ENCODE results near the gene MAN2B2.

Gene MAN2B2

DNA sequence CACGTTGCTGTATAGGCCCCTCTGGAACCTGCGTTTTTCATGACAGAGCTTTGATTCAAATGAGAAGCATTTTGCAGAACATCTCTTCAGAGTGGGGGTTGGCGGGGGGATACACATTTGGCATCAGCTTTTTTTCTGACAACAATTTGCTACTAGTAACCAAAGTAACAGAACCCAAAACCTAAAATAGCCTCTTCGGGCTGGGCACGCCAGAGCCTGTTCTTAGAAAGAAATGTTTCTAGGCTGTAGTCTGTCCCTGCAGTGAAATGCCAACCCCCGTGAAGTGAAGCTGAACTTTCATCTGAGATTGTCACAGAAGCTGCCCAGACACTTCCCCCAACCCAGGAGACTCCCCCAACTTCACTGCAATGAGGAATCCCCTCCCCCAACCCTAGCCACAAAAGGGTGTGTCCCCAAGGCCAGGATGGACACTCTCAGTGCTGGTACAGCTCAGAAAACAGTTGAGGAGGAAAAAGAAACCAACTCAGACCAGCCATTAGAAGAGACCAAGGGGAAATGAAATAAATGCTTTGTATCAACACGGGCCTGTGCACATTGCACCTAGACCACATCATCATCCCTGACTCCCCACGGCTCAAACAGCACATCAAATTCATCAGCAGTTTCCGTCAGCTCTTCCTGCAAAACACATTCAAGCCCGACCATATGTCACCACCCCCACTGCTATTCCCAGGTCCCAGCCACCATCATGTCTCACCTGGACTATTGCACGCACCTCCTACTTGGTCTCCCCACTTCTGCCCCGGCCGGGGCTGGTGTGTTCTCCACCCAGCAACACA, 8.4 kb upstream of the MAN2B2 start:
- H3K36me3 ChIP-seq (ENCODE audit: control insufficient read depth in 2 of 2, insufficient read depth in 2 of 2, low read length in 2 of 2) = no peaks in the 10 kb centered on the region
- H3K27ac ChIP-seq (ENCODE audit: low read depth in 2 of 2, low read length in 2 of 2) = no peak overlapping the region
- H3K27me3 ChIP-seq (ENCODE audit: control insufficient read depth in 2 of 2, insufficient read depth in 2 of 2, low read length in 2 of 2) = peaks cover 34 to 35% of the 10 kb centered on the region in 2 donors
- H3K4me1 ChIP-seq (ENCODE audit: control insufficient read depth in 2 of 2, insufficient read depth in 2 of 2, low read length in 2 of 2) = peaks cover 2 to 4% of the 10 kb centered on the region in 2 donors
- H3K9ac ChIP-seq (ENCODE audit: low read depth in 1 of 2, low read length in 2 of 2) = no peak overlapping the region
- no peaks in the 10 kb centered on the region for H3K9me3 ChIP-seq (ENCODE audit: control insufficient read depth in 2 of 2, low read length in 2 of 2)
- no peak overlapping the region for H3K4me3 ChIP-seq (ENCODE audit: low read length in 2 of 2)

DNA sequence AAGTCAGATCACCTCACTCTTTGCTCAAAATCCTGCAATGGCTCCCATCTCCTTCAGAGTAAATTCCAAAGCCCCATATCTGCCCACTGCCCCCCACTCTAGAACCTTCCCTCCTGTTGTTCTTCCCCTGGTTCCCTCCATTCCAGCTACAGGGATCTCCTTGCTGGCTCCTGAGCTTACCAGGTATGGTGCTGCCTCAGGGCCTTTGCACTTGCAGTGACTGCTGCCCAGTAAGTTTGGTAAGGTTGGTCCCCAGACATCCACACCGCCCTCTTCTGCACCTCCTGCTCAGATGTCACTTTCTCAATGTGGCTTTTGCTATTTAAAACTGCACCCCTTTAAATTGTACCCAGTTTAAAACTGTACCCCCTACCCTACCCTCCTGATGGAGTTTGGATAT, 7.8 kb upstream of the MAN2B2 start:
- Histone ChIP-seq H3K27me3 (ENCODE audit: control insufficient read depth in 2 of 2, insufficient read depth in 2 of 2, low read length in 2 of 2) (peaks cover 28 to 29% of the 10 kb centered on the region in 2 donors), H3K4me1 (ENCODE audit: control insufficient read depth in 2 of 2, insufficient read depth in 2 of 2, low read length in 2 of 2) (peaks cover 2 to 4% of the 10 kb centered on the region in 2 donors), H3K9ac (ENCODE audit: low read depth in 1 of 2, low read length in 2 of 2) (no peak overlapping the region), H3K9me3 (ENCODE audit: control insufficient read depth in 2 of 2, low read length in 2 of 2) (no peaks in the 10 kb centered on the region), H3K27ac (ENCODE audit: low read depth in 2 of 2, low read length in 2 of 2) (no peak overlapping the region), H3K36me3 (ENCODE audit: control insufficient read depth in 2 of 2, insufficient read depth in 2 of 2, low read length in 2 of 2) (no peaks in the 10 kb centered on the region), H3K4me3 (ENCODE audit: low read length in 2 of 2) (no peak overlapping the region)

DNA sequence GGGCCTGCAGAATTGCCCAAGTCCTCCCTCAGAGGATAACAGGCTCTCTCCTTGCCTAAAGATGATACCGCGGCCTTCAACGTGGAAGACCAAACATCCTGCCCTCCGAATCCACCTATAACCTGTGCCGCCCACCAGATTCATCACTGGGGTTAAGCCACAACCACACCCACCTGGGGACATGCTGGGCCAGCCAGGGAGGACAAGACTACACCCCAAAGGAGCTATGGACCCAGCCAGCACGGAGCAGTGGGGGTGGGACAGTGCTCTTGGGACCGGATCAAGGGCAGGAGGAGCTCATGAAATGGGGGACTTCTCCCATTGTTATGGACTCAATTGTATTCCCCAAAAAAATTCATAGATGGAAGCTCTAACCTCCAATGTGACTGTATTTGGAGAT, 6.8 kb upstream of the MAN2B2 start:
- Histone ChIP-seq H3K4me1 (ENCODE audit: control insufficient read depth in 2 of 2, insufficient read depth in 2 of 2, low read length in 2 of 2) (peaks cover under 1% of the 10 kb centered on the region in 2 donors), H3K36me3 (ENCODE audit: control insufficient read depth in 2 of 2, insufficient read depth in 2 of 2, low read length in 2 of 2) (no peaks in the 10 kb centered on the region), H3K9me3 (ENCODE audit: control insufficient read depth in 2 of 2, low read length in 2 of 2) (no peaks in the 10 kb centered on the region), H3K4me3 (ENCODE audit: low read length in 2 of 2) (no peak overlapping the region), H3K27ac (ENCODE audit: low read depth in 2 of 2, low read length in 2 of 2) (no peak overlapping the region), H3K27me3 (ENCODE audit: control insufficient read depth in 2 of 2, insufficient read depth in 2 of 2, low read length in 2 of 2) (peaks cover 21 to 22% of the 10 kb centered on the region in 2 donors), H3K9ac (ENCODE audit: low read depth in 1 of 2, low read length in 2 of 2) (no peak overlapping the region)

DNA sequence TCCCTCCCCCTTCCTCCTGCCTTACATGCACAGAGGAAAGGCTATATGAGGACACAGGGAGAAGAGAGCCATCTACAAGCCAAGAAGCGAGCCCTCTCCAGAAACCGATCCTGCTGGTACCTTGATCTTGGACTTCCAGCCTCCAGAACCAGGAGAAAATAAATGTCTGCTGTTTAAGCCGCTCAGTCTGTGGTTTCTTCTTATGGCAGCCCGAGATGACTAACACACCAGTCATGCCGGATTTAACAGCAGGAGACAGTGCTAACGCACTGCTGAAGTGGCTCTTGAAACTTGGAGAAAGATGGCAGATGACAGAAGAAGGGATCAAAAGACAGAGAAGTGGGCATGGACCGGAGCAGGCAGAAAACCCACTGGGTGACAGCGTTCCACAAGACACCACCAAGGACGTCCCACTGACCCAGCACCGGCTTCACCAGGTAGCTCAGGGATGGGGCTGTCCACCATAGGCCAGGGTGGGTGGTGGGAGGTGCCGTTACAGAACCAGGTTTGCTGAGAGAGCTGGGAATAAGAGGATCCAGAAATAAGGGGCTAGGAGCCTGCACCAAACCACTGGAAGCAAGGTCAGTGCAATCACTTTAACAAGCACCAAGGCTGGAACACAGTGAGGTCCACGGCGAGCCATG, 6.2 kb upstream of the MAN2B2 start:
- Histone ChIP-seq H3K27ac (ENCODE audit: low read depth in 2 of 2, low read length in 2 of 2) (no peak overlapping the region), H3K9me3 (ENCODE audit: control insufficient read depth in 2 of 2, low read length in 2 of 2) (no peaks in the 10 kb centered on the region), H3K27me3 (ENCODE audit: control insufficient read depth in 2 of 2, insufficient read depth in 2 of 2, low read length in 2 of 2) (peaks cover 20 to 22% of the 10 kb centered on the region in 2 donors), H3K4me3 (ENCODE audit: low read length in 2 of 2) (no peak overlapping the region), H3K4me1 (ENCODE audit: control insufficient read depth in 2 of 2, insufficient read depth in 2 of 2, low read length in 2 of 2) (no peaks in the 10 kb centered on the region), H3K9ac (ENCODE audit: low read depth in 1 of 2, low read length in 2 of 2) (no peak overlapping the region), H3K36me3 (ENCODE audit: control insufficient read depth in 2 of 2, insufficient read depth in 2 of 2, low read length in 2 of 2) (no peaks in the 10 kb centered on the region)

DNA sequence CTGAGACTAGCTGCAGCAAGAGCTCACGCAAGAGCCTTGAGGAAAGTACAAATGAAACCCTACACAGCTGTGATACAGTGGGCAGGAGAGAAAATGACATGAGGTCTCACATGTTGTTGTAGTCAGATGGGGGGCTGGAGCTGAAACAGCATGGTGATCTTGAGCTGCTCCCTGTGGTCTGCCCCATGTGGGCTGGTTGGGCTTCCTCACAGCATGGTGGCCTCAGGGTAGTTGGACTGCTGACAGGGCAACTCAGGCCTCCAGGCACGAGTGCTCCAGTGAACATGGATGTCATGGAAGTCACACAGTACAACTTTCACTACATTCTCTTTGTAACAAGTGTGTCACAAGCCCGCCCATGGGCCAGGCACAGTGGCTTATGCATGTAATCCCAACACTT, 3.4 kb upstream of the MAN2B2 start:
- no peak overlapping the region for H3K4me3 ChIP-seq (ENCODE audit: low read length in 2 of 2)
- H3K27me3 ChIP-seq (ENCODE audit: control insufficient read depth in 2 of 2, insufficient read depth in 2 of 2, low read length in 2 of 2) = peaks cover 4 to 7% of the 10 kb centered on the region in 2 donors
- no peaks in the 10 kb centered on the region for H3K9me3 ChIP-seq (ENCODE audit: control insufficient read depth in 2 of 2, low read length in 2 of 2)
- H3K36me3 ChIP-seq (ENCODE audit: control insufficient read depth in 2 of 2, insufficient read depth in 2 of 2, low read length in 2 of 2) = no peaks in the 10 kb centered on the region
- no peak overlapping the region for H3K9ac ChIP-seq (ENCODE audit: low read depth in 1 of 2, low read length in 2 of 2)
- peaks cover 8 to 9% of the 10 kb centered on the region in 2 donors for H3K4me1 ChIP-seq (ENCODE audit: control insufficient read depth in 2 of 2, insufficient read depth in 2 of 2, low read length in 2 of 2)
- no peak overlapping the region for H3K27ac ChIP-seq (ENCODE audit: low read depth in 2 of 2, low read length in 2 of 2)

DNA sequence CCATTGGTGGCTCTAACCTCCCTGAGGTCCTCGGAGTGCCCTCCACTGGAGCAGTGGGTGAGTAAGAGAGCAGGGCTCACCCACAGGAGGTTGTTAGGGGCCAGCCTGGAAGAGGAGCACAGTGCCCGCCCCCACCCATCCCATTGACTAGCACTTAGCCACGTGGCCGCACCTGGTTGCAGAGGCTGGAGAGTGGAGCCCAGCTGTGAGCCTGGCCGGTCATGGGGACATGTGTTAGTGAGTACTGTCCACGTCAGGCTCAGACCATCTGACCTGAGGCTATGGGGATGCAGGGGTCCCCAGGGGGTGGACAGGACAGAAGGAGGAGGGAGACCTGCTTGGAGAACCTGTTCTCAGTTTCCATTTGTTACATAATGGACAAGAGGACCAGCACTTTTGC, 1.4 kb upstream of the MAN2B2 start:
- Histone ChIP-seq H3K4me1 (ENCODE audit: control insufficient read depth in 2 of 2, insufficient read depth in 2 of 2, low read length in 2 of 2) (peaks cover 8 to 9% of the 10 kb centered on the region in 2 donors), H3K27me3 (ENCODE audit: control insufficient read depth in 2 of 2, insufficient read depth in 2 of 2, low read length in 2 of 2) (peaks cover 0 to 7% of the 10 kb centered on the region in 2 donors), H3K9ac (ENCODE audit: low read depth in 1 of 2, low read length in 2 of 2) (no peak overlapping the region), H3K27ac (ENCODE audit: low read depth in 2 of 2, low read length in 2 of 2) (no peak overlapping the region), H3K4me3 (ENCODE audit: low read length in 2 of 2) (no peak overlapping the region), H3K36me3 (ENCODE audit: control insufficient read depth in 2 of 2, insufficient read depth in 2 of 2, low read length in 2 of 2) (peaks cover 3 to 7% of the 10 kb centered on the region in 2 donors), H3K9me3 (ENCODE audit: control insufficient read depth in 2 of 2, low read length in 2 of 2) (no peaks in the 10 kb centered on the region)

DNA sequence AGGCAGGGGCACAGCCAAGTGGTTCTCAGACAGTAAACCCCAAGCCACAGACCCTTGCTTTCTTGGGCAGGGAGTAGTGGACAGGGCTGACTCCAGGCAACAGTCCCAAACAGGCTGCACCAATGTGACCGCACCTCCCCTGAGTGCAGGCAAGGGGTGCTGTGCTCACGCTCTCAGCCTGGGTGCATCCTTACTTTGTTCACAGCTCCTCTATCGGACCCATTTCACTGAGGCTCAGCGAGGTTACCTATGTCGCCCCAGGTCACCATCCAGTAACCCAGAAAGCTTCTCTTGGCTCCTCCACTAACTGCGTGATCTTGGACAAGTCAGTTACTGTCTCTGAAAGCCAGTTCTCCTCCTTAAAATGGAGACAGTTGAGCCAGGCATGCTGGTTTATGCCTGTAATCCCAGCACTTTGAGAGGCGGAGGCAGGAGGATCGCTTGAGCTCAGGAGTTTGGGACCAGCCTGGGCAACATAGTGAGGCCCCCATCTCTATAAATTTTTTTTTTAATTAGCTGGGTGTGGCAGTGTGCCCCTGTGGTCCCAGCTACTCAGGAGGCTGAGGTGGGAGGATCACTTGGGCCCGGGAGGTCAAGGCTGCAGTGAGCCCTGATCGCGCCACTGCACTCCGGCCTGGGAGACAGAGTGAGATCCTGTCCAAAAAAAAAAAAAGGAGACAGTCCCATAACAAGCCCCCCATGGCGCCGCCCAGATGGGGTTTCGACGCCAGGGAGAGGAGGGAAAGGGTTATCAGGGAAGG, 823 bp upstream of the MAN2B2 start:
- peaks cover 5 to 8% of the 10 kb centered on the region in 2 donors for H3K36me3 ChIP-seq (ENCODE audit: control insufficient read depth in 2 of 2, insufficient read depth in 2 of 2, low read length in 2 of 2)
- no peaks in the 10 kb centered on the region for H3K9me3 ChIP-seq (ENCODE audit: control insufficient read depth in 2 of 2, low read length in 2 of 2)
- peaks cover 8 to 9% of the 10 kb centered on the region in 2 donors for H3K4me1 ChIP-seq (ENCODE audit: control insufficient read depth in 2 of 2, insufficient read depth in 2 of 2, low read length in 2 of 2)
- peaks cover 0 to 7% of the 10 kb centered on the region in 2 donors for H3K27me3 ChIP-seq (ENCODE audit: control insufficient read depth in 2 of 2, insufficient read depth in 2 of 2, low read length in 2 of 2)
- no peak overlapping the region for H3K27ac ChIP-seq (ENCODE audit: low read depth in 2 of 2, low read length in 2 of 2)
- peak overlapping the region; percentile 70 to 81 for H3K4me3 ChIP-seq (ENCODE audit: low read length in 2 of 2)
- H3K9ac ChIP-seq (ENCODE audit: low read depth in 1 of 2, low read length in 2 of 2) = peak overlapping the region; percentile 47 to 64

DNA sequence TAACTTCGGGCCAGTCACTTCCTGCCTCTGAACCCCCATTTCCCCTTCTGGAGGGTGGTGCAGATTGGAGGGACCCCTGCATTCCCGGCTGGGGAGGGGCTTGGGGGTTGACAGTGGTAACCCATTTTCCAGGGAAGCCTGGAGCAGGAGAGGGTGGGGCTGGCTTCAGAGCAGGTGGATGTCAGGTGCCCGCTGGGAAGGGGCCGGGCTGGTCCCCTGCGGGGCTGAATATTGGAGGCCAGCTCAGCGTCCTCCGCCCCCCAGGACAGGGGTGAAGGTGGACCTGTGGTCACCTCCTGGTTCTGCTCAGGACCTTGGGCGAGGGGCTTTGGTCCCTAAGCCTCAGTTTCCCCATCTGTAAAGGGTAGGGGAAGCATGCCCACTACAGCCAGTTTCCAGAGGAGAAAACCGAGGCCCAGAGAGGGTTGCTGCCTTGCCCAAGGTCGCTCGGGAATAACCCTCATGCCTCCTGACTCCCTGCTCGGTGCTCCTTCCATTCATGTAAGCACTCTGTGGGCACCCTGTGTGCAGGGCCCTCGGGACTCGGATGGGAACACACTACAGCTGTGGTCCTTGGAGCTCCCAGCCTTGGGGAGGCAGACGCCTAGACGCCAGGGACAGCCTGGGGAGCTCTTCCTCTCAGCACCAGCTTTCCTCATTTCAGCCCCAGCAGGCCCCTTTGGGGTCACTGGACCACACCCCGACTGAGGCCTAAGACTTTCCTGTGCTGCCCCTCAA, 683 bp downstream of the MAN2B2 start:
- peak overlapping the region; percentile 81 to 84 for H3K4me3 ChIP-seq (ENCODE audit: low read length in 2 of 2)
- H3K9me3 ChIP-seq (ENCODE audit: control insufficient read depth in 2 of 2, low read length in 2 of 2) = no peaks in the 10 kb centered on the region
- peaks cover 20 to 23% of the 10 kb centered on the region in 2 donors for H3K36me3 ChIP-seq (ENCODE audit: control insufficient read depth in 2 of 2, insufficient read depth in 2 of 2, low read length in 2 of 2)
- H3K4me1 ChIP-seq (ENCODE audit: control insufficient read depth in 2 of 2, insufficient read depth in 2 of 2, low read length in 2 of 2) = peaks cover 8 to 9% of the 10 kb centered on the region in 2 donors
- peaks cover 0 to 6% of the 10 kb centered on the region in 2 donors for H3K27me3 ChIP-seq (ENCODE audit: control insufficient read depth in 2 of 2, insufficient read depth in 2 of 2, low read length in 2 of 2)
- H3K9ac ChIP-seq (ENCODE audit: low read depth in 1 of 2, low read length in 2 of 2) = peak overlapping the region; percentile 86 to 90
- peak overlapping the region; percentile 41 to 68 for H3K27ac ChIP-seq (ENCODE audit: low read depth in 2 of 2, low read length in 2 of 2)

DNA sequence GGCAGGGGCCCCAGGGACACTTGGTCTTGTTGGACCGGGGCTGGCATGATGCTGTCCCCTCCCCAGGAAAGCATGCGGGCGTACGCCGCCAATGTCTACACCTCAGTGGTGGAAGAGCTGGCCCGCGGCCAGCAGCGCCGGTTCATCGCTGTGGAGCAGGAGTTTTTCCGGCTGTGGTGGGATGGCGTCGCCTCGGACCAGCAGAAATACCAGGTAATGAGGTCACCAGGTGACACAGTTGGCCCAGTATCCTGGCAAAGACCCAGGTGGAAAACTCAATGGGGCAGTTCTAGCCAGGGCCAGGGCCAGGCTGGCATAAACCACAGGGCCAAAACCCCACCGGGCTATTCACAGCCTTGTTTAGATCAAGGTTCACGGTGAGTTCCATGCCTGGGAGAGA, 1.5 kb downstream of the MAN2B2 start:
- peaks cover 8 to 9% of the 10 kb centered on the region in 2 donors for H3K4me1 ChIP-seq (ENCODE audit: control insufficient read depth in 2 of 2, insufficient read depth in 2 of 2, low read length in 2 of 2)
- H3K9ac ChIP-seq (ENCODE audit: low read depth in 1 of 2, low read length in 2 of 2) = no peak overlapping the region
- H3K27ac ChIP-seq (ENCODE audit: low read depth in 2 of 2, low read length in 2 of 2) = no peak overlapping the region
- H3K36me3 ChIP-seq (ENCODE audit: control insufficient read depth in 2 of 2, insufficient read depth in 2 of 2, low read length in 2 of 2) = peaks cover 21 to 24% of the 10 kb centered on the region in 2 donors
- no peak overlapping the region for H3K4me3 ChIP-seq (ENCODE audit: low read length in 2 of 2)
- H3K9me3 ChIP-seq (ENCODE audit: control insufficient read depth in 2 of 2, low read length in 2 of 2) = no peaks in the 10 kb centered on the region
- H3K27me3 ChIP-seq (ENCODE audit: control insufficient read depth in 2 of 2, insufficient read depth in 2 of 2, low read length in 2 of 2) = no peaks in the 10 kb centered on the region
